HG02623 (cell line): ENCODE measurements around the gene SIM2.

ENCODE experiments used
- ATAC-seq: cut with Tn5 transposase; IDR thresholded peaks from one replicate; pipeline ENCODE4 v1.9.1; 2021; ENCODE audit warnings: moderate library complexity; ENCODE audit not compliant: unreplicated experiment

SIM2 gene

GRCh38 chr21:36699546-36700294 lies 805 bp downstream of the SIM2 start:
- ATAC-seq: no peak

GRCh38 chr21:36700295-36700970 lies 1.5 kb downstream of the SIM2 start:
- ATAC-seq: no peak

GRCh38 chr21:36700971-36701755 lies 2.2 kb downstream of the SIM2 start:
- no peak for ATAC-seq

- ATAC-seq: no peak
Measured at GRCh38 chr21:36701756-36702621, 3.1 kb downstream of the SIM2 start.

- no peak for ATAC-seq
Measured at GRCh38 chr21:36702622-36702968, 3.7 kb downstream of the SIM2 start.

- ATAC-seq: no peak
Measured at GRCh38 chr21:36703123-36703522, 4.2 kb downstream of the SIM2 start.

DNA sequence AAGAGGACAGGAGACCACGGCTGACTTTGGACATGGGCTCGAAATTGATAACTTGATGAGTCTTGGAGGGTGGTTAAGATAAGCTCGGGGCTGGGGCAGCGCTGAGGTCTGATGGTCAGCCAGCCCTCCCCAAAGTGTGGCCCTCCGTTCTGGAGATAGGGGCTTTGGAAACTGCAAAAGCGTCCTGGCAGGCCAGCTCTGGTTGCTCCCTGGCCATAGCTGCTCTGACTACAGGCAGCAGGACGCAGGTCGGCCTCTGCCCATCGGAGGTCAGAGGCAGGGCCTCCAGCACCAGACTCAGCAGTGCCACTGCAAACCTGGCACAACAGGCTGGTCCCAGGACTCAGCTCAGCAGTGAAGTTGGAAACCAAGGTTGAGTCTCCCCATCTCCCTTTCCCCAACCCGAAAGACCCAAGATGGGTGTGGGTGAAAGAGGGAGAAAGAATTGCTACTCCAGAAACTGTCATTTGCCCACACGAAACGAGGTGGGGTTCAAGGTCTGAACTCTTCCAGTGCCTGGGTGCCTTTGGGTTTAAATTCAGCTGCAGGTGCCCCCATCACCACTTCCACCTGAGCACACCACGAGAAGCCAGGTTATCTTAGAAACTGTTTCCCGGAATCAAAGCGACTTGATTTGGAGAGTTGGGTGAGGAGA lies 4.8 kb downstream of the SIM2 start:
- ATAC-seq: no peak

DNA sequence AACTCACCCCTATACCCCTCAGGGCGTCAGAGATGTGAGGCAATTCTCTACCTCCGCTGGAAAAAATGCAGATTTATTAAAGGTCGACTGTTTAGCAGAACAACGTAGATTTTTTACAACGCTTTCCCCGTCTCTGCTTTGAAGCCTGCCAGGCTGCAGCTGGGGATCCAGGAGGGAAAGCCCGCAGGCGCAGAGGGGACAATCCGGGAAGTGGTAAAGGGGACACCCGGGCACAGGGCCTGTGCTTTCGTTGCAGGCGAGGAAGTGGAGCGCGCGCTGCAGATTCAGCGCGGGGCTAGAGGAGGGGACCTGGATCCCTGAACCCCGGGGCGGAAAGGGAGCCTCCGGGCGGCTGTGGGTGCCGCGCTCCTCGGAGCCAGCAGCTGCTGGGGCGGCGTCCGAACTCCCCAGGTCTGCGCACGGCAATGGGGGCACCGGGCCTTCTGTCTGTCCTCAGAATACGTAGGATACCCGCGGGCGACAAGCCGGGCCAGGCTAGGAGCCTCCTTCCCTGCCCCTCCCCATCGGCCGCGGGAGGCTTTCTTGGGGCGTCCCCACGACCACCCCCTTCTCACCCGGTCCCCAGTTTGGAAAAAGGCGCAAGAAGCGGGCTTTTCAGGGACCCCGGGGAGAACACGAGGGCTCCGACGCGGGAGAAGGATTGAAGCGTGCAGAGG lies 5.5 kb downstream of the SIM2 start:
- ATAC-seq: no peak

- no peak for ATAC-seq
Measured at GRCh38 chr21:36704958-36705678, 6.2 kb downstream of the SIM2 start.

GRCh38 chr21:36705679-36706481 lies 7.0 kb downstream of the SIM2 start:
- ATAC-seq: no peak

DNA sequence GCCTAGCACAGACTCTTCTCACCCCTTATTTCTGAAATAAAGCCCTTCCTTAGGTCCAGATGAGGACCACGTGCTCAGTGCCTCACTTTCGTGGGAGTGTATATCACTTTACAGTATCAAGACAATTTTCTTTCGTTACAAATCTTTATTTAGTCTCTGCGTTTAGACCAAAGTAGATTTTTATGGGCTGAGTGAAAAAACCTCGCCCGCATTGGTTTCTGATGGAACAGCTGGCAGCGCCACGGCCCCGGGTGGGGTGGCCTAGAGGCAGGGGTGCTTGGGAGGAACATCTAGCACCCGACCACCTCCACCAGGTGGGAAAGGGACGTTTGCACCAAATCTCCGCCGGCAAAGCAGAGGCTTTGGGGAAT lies 7.6 kb downstream of the SIM2 start:
- no peak for ATAC-seq

DNA sequence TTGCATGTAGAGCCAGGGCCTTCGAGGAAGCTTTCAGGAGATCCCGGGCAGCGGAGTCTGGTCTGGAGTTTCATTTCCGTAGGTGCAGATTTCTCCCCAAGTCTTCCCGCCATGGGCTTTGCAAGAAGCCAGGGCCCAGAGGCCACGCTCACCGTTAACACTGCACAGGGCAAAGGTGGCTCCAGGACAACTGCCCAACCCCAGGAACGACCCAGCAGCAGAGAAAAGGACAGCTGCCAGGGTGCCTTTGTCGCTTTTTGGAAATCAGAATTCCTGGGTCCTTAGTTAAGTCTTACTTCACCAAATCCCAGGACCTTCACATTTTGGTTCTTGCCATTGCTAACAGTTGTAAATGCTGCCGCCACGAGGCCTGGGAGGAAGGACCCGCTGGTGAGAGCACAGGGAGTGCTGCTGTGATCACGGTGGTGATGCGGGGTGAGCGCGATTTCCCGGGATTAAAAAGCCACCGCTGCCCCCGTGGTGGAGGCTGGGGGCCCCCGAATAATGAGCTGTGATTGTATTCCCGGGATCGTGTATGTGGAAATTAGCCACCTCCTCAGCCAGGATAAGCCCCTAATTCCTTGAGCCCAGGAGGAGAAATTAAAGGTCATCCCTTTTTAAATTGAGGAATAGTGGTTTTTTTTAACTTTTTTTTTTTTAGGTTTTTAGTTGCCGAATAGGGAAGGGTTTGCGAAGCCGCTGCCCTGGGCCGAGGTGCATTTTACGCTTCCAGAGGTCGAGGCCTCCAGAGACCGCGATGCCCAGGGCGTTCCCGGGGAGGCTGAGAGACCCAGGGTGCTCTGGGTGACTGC lies 8.2 kb downstream of the SIM2 start:
- no peak for ATAC-seq

DNA sequence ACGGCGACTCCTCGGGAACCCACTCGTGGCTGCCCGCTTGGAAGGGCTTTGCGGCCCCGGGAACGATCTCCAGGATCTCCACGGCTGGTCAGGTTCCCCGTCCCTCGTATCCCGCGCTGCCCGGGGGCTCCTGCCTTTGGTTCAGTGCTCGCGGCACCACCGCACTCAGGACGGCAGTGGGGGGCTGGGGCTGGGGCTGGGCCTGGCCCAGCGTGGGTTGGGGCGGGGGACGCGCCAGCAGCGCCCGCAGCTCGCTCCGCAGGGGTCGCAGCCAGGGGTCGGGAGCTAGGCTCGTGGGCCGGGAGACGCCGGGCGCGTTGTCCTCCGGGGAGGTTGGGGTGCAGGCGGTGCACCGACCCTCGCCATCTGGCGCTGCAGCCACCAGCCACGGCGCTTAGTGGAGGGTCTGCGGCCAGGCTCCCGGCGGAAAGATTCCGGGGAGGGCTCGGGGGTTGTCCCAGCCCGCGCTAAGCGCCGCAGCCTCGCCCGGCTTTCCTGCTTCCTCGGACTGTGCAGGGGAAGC lies 8.9 kb downstream of the SIM2 start:
- no peak for ATAC-seq

GRCh38 chr21:36708286-36709029 lies 9.5 kb downstream of the SIM2 start:
- no peak for ATAC-seq

- ATAC-seq: no peak
Measured at GRCh38 chr21:36709030-36709867, 10.3 kb downstream of the SIM2 start.
